ENCODE results near the gene ABCG4.
A peak's percentile ranks its signal among the peaks of the same experiment; 100 is the strongest.

GRCh38 chr11:119205574-119206510 is 57.0 kb downstream of the ABCG4 start, which contains the start of gene CBL:
- TF ChIP-seq KAT2B (IDR thresholded peaks at IDR 0.05; ENCODE audit: low read depth, low read length): no peak
- peak; percentile 40; the same call in 1 of the 2 replicates for TF ChIP-seq GABPA (tag; conservative IDR thresholded peaks at IDR 0.05; ENCODE audit: low read depth)
- TF ChIP-seq NR3C1 (CRISPR knock-in tag; IDR thresholded peaks at IDR 0.05): no peak
- no peak for TF ChIP-seq BRD4 (IDR thresholded peaks at IDR 0.05)
- 0 out of 2 replicates have a peak, but pooled peaks have one; percentile 33 for TF ChIP-seq MXI1 (IDR thresholded peaks at IDR 0.05; ENCODE audit: low read depth, low read length)
- no peak for TF ChIP-seq ARNT (IDR thresholded peaks at IDR 0.05)
